ENCODE data around the gene MFGE8.
"Not testable (repeated sequence)": the region's sequence is repeated elsewhere in the genome, so short reads cannot be mapped to it uniquely, and the experiment has no call there.

GRCh38 chr15:88928192-88928591 is 15.0 kb upstream of the MFGE8 start:
- TF ChIP-seq CTCF, POLR2A (IDR thresholded peaks at IDR 0.05): not testable (repeated sequence)

All from right lobe of liver (tissue), 4 donors.